Omental fat pad (tissue), 4 donors: Measurements from ENCODE around the gene TSPAN15. TPM values are rescaled to one million over a fixed set of nuclear protein-coding genes. Genes with fewer than 3 reads are reported as not detected.

ENCODE experiments used
- ATAC-seq: fragments of 150-250 bp; one replicate; pipeline ENCODE4 v1.9.1; 2016; ENCODE audit warnings: mild to moderate bottlenecking, moderate library complexity; ENCODE audit not compliant: low FRiP score
- DNase-seq: peaks from one replicate; pipeline ENCODE4 v3.0.0-alpha.2; 2019; ENCODE audit warnings: low spot score
- total RNA-seq, 4 donors: library from RNA; depleted of rRNA; stranded (reverse); fragments of >200 nt; gene quantifications; one replicate each; pipeline ENCODE4 v1.1.0, GENCODE V29; 2016
- TF ChIP-seq, protein P1 (sequence below), 3 donors: fragments of 450-650 bp; IDR thresholded peaks; one replicate each; pipeline ENCODE4 v1.5.1; 2016 to 2017; ENCODE audit warnings: antibody characterized with exemption in 3 of 3, mild to moderate bottlenecking in 3 of 3, moderate library complexity in 2 of 3

The TSPAN15 gene
- total RNA-seq, 4 donors from 2014 or later: 45.6 to 141 (median 72.5) TPM

DNA sequence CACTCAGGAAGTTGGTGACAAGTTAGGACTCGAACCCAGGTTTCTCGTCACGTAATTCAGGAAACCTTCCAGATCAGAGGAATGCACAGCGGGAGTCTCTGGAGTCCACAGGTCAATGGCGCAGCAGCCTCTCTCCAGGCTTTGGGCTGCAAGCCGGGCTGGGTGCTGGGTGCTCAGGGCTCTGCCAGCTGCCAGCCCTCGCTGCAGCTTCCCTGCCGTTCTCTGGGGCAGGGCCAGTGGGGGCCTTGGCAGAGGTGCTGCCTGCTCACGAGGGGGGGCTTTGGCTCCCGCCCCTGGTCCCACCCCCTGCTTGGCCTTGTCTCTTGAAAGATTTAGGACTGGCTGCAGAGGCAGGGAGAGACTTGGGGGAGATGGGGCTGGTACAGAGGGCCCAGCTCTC lies 34.6 kb upstream of the TSPAN15 start, which contains the start of gene TACR2:
TACR2 (minus strand) TSS at position 224 of the 400 bp plus-strand sequence. CDS start 595 bp downstream, outside the sequence.
- no peak for ATAC-seq
- DNase-seq: no peak

GRCh38 chr10:69417542-69417941 lies 33.7 kb upstream of the TSPAN15 start:
- TF ChIP-seq, protein P1, sequence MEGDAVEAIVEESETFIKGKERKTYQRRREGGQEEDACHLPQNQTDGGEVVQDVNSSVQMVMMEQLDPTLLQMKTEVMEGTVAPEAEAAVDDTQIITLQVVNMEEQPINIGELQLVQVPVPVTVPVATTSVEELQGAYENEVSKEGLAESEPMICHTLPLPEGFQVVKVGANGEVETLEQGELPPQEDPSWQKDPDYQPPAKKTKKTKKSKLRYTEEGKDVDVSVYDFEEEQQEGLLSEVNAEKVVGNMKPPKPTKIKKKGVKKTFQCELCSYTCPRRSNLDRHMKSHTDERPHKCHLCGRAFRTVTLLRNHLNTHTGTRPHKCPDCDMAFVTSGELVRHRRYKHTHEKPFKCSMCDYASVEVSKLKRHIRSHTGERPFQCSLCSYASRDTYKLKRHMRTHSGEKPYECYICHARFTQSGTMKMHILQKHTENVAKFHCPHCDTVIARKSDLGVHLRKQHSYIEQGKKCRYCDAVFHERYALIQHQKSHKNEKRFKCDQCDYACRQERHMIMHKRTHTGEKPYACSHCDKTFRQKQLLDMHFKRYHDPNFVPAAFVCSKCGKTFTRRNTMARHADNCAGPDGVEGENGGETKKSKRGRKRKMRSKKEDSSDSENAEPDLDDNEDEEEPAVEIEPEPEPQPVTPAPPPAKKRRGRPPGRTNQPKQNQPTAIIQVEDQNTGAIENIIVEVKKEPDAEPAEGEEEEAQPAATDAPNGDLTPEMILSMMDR (IDR thresholded peaks at IDR 0.05): no peak
- ATAC-seq (no peak), DNase-seq (no peak)

More for the DNA sequence above, 34.6 kb upstream of the TSPAN15 start, which contains the start of gene TACR2:
- TF ChIP-seq, protein P1 (IDR thresholded peaks at IDR 0.05): no peak

- DNase-seq: no peak
- ATAC-seq: no peak
- TF ChIP-seq, protein P1 (IDR thresholded peaks at IDR 0.05): no peak
These were observed 33.1 kb upstream of the TSPAN15 start for GRCh38 chr10:69418052-69418752.

DNA sequence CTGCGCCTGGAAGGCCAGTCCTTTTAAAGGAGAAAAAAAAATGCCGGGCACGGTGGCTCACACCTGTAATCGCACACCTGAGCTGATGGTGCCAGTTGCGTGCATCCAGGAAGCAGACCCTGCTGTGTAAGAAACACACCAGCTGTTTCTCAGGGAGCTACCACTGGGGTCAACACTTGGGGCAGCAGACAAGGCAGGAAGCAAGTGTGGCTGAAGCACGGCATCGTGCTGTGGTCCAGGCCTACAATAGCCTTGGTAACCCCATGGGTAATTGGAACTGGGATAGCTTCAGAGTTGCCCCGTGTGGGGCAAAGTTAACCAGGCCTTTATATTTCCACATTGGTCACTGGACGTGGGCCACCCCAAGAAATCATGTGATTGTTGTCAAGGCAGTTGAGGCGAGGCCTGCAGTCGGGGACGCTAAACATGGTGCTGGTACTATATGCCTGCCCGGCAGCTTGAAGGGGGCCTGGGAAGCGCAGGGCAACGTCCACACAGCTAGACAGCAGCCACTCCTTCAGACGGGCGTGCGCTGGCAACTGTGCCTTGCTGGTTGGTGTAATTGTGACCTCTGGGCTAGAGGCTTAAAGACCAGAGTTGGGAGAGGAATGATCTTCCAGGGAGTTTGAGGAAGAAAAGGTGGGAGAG lies 32.0 kb upstream of the TSPAN15 start:
- ATAC-seq (no peak), DNase-seq (no peak)
- TF ChIP-seq, protein P1 (IDR thresholded peaks at IDR 0.05): no peak

GRCh38 chr10:69419744-69420126 lies 31.5 kb upstream of the TSPAN15 start:
- ATAC-seq (no peak), DNase-seq (no peak)
- TF ChIP-seq, protein P1 (IDR thresholded peaks at IDR 0.05): no peak

DNA sequence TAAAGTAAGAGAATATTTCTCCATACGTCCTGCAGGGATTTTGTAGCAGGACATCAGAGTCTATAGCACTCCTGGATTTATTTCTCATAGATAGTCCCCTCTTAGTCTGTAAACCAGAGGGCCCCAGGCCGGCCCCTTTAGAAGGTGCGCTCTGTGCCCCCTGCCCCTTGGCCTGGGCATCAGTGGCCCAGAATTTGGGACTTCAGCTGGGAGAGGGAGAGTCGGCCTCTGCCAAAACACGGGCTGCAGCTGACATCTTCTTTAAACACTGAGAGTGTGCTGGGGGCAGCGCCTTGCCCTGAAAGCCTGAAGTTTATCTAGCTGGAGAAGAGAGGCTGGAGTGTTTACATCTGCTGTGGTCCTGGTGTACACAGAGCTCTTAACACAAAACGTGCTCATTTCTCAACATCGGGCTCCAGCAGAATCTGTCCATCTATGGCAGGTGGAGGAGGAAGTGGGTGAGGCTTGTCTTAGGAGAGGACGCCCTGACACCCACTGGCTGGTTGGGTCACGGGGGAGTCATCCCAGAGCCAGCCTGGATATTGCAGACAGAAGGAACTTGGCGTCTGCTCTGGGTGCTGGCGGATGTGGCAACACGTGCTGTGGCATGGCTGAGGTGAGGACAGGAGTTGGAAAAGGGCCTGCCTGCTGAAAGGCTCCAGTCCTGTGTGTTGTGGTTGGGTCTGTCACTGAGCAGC lies 29.5 kb upstream of the TSPAN15 start:
- DNase-seq (no peak), ATAC-seq (no peak)
- TF ChIP-seq, protein P1 (IDR thresholded peaks at IDR 0.05): no peak
